DND-41 (cell line): ENCODE data around the gene SNRNP40.
A peak's percentile ranks its signal among the peaks of the same experiment; 100 is the strongest.

ENCODE experiments used
- ATAC-seq: fragments of 200-7000 bp; cut with Tn5 transposase; 3 replicates; pipeline ENCODE4 v1.9.1; 2021; ENCODE audit warnings: low read depth; ENCODE audit not compliant: insufficient read depth
- DNase-seq: peaks from one replicate; pipeline ENCODE4 v3.0.0-alpha.2; 2020
- H2AFZ ChIP-seq: 2 replicates; pipeline ENCODE4 v1.6.0; 2012; ENCODE audit warnings: low read depth, low read length
- H3K27ac ChIP-seq: 2 replicates; pipeline ENCODE4 v1.5.1; 2012; ENCODE audit warnings: low read length, inconsistent platforms
- H3K27me3 ChIP-seq: fragments of 200-600 bp; sonication (generic); 2 replicates; pipeline ENCODE4 v1.6.0; 2012; ENCODE audit warnings: low read length, mild to moderate bottlenecking, inconsistent platforms; ENCODE audit not compliant: insufficient read depth, poor library complexity
- H3K36me3 ChIP-seq: 2 replicates; pipeline ENCODE4 v1.5.1; 2012; ENCODE audit warnings: low read length, inconsistent platforms; ENCODE audit not compliant: insufficient read depth
- H3K4me1 ChIP-seq: 2 replicates; pipeline ENCODE4 v1.5.1; 2012; ENCODE audit warnings: mild to moderate bottlenecking, low read length; ENCODE audit not compliant: insufficient read depth
- H3K4me2 ChIP-seq: 2 replicates; pipeline ENCODE4 v1.6.0; 2012; ENCODE audit warnings: mild to moderate bottlenecking, moderate library complexity, low read length, inconsistent platforms; ENCODE audit not compliant: insufficient read depth
- H3K4me3 ChIP-seq, 2 experiments: fragments of 200-600 bp in 1 of 2; shearing (Covaris generic) in 1 of 2; 2 replicates each; pipeline ENCODE4 v1.5.1; 2012 to 2016; ENCODE audit warnings: inconsistent platforms in 2 of 2, low read length in 2 of 2, mild to moderate bottlenecking in 2 of 2, low read depth in 1 of 2, moderate library complexity in 1 of 2
- H3K79me2 ChIP-seq: 2 replicates; pipeline ENCODE4 v1.6.0; 2012; ENCODE audit warnings: low read length, inconsistent platforms; ENCODE audit not compliant: insufficient read depth
- H3K9ac ChIP-seq: 2 replicates; pipeline ENCODE4 v1.6.0; 2012; ENCODE audit warnings: low read depth, mild to moderate bottlenecking, inconsistent platforms, low read length, moderate library complexity
- H3K9me3 ChIP-seq: 2 replicates; pipeline ENCODE4 v1.5.1; 2012; ENCODE audit warnings: low read length, moderate library complexity, mild to moderate bottlenecking, inconsistent platforms; ENCODE audit not compliant: insufficient read depth, severe bottlenecking
- H4K20me1 ChIP-seq: 2 replicates; pipeline ENCODE4 v1.6.0; 2012; ENCODE audit warnings: low read length; ENCODE audit not compliant: insufficient read depth
- EZH2 ChIP-seq: IDR thresholded peaks from 3 replicates; pipeline ENCODE4 v1.6.1; 2012; ENCODE audit warnings: borderline replicate concordance, low read depth, mild to moderate bottlenecking, moderate library complexity, low read length, inconsistent platforms; ENCODE audit not compliant: severe bottlenecking
- TF ChIP-seq, protein P1 (sequence below): IDR thresholded peaks from 2 replicates; pipeline ENCODE4 v1.5.1; 2012; ENCODE audit warnings: borderline replicate concordance, low read length, moderate library complexity, mild to moderate bottlenecking; ENCODE audit not compliant: poor library complexity, severe bottlenecking; ENCODE audit errors: extremely low read depth

Gene SNRNP40

DNA sequence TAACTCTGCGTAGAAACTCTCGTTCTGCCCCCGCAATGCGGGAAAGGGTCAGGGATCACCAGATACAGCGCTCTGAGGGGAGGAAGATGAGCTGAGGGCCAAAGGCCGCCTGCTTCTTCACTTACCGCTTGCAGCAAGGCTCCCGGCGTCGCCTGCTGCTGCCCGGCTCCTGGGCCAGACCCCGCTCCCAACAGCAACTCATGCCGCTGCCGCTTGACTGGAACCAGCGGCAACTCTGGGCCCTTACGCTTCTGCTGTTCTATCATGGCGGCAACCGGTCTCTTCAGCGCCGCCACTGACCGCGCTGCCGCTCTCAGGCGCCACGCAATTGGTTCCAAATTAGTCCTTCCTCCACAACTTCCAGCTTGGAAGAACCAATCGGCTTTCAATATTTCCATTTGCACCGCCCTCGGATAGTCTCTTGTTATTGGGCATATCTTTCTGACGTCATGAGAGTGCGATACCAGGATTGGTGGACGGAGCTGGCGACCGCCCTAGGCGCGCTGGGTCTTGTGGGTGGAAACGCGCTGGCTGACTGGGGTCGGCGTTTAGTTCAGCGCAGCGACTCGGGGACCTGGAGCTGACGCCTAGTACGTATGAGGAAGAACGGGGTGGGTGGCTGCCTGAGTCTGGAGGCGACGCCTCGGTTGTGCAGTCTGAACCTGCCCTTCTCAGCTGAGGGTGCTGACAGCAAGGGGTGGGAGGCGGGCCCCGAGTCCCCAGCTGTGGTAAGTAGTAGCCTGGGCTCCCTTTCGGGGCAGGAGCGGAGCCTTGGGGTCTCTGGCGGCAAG lies at the start of gene SNRNP40, which contains the start of gene ZCCHC17:
Gene SNRNP40 (minus strand): TSS at position 303 of the 791 bp plus-strand sequence. CDS start 37 bp downstream, at position 266.
Gene ZCCHC17 (plus strand): TSS at position 547 of the 791 bp plus-strand sequence. CDS start 13,067 bp downstream, outside the sequence.
- Histone ChIP-seq H2AFZ (peak within 1 kb of the TSS; percentile 92), H3K4me1 (peaks cover 38% of the 10 kb centered on the region), H3K9me3 (no peaks in the 10 kb centered on the region), H3K27ac (peak within 1 kb of the TSS; percentile 90), H3K9ac (peak within 1 kb of the TSS; percentile 87), H4K20me1 (peaks cover 8% of the 10 kb centered on the region; the same call in 1 of the 2 replicates), H3K27me3 (no peaks in the 10 kb centered on the region), H3K4me3 (peak within 1 kb of the TSS; percentile 78 to 83), H3K36me3 (peaks cover 34% of the 10 kb centered on the region), H3K79me2 (peaks cover 90% of the 10 kb centered on the region), H3K4me2 (peak within 1 kb of the TSS; percentile 91)
- ATAC-seq, result peak; percentile 95
- TF ChIP-seq, protein P1, sequence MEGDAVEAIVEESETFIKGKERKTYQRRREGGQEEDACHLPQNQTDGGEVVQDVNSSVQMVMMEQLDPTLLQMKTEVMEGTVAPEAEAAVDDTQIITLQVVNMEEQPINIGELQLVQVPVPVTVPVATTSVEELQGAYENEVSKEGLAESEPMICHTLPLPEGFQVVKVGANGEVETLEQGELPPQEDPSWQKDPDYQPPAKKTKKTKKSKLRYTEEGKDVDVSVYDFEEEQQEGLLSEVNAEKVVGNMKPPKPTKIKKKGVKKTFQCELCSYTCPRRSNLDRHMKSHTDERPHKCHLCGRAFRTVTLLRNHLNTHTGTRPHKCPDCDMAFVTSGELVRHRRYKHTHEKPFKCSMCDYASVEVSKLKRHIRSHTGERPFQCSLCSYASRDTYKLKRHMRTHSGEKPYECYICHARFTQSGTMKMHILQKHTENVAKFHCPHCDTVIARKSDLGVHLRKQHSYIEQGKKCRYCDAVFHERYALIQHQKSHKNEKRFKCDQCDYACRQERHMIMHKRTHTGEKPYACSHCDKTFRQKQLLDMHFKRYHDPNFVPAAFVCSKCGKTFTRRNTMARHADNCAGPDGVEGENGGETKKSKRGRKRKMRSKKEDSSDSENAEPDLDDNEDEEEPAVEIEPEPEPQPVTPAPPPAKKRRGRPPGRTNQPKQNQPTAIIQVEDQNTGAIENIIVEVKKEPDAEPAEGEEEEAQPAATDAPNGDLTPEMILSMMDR, result peak; percentile 31
- no peak for TF ChIP-seq EZH2
- DNase-seq, result peak; percentile 98

DNA sequence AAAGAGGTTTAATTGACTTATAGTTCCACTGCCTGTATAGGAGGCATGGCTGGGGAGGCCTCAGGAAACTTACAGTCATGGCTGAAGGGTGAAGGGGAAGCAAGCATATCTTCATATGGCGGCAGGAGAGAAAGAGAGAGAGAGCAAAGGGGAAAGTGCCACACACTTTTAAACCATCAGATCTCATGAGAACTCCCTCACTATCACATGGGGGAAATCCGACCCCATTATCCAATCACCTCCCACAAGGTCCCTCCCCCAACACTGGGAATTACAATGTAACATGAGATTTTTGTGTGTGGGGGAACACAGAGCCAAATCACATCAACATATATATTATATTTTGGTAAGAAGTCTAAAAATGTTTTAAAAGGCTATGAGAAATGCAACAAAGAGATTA lies 49.0 kb upstream of the SNRNP40 start:
- ATAC-seq (no peak), DNase-seq (no peak)
- H3K79me2 ChIP-seq, result no peaks in the 10 kb centered on the region
- H3K27me3 ChIP-seq, result no peaks in the 10 kb centered on the region
- no peak overlapping the region for H3K9ac ChIP-seq
- H4K20me1 ChIP-seq, result no peaks in the 10 kb centered on the region
- H3K9me3 ChIP-seq, result no peaks in the 10 kb centered on the region
- H3K36me3 ChIP-seq, result peaks cover 17% of the 10 kb centered on the region; the same call in 1 of the 2 replicates
- H3K4me1 ChIP-seq, result no peaks in the 10 kb centered on the region
- no peak overlapping the region for H3K4me3 ChIP-seq
- no peak overlapping the region for H3K27ac ChIP-seq
- no peak overlapping the region for H3K4me2 ChIP-seq
- no peak overlapping the region for H2AFZ ChIP-seq
- no peak for TF ChIP-seq EZH2
- TF ChIP-seq, protein P1, result no peak

DNA sequence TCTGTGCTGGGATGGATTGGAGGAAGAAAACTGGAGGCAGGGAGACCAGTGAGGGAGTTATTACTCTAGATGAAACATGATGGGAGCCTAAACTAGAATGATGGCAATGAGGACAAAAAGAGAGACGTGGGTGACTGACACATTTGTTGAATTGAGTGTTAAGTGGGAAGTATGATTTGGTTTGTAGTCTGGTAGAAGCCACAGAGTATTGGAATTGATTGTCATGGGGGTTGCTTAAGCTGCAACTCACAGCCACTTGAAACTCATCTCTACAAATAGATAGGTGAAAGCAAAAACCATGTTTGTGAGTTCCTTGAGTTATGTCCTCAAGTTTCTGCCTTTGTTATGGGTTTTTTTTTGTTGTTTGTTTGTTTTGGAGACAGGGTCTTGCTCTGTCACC lies 47.9 kb upstream of the SNRNP40 start:
- TF ChIP-seq EZH2, result no peak
- H2AFZ ChIP-seq, result no peak overlapping the region
- no peak overlapping the region for H3K4me2 ChIP-seq
- H3K79me2 ChIP-seq, result no peaks in the 10 kb centered on the region
- H3K36me3 ChIP-seq, result peaks cover 17% of the 10 kb centered on the region; the same call in 1 of the 2 replicates
- H3K27ac ChIP-seq, result no peak overlapping the region
- H3K9ac ChIP-seq, result no peak overlapping the region
- no peak overlapping the region for H3K4me3 ChIP-seq
- ATAC-seq (no peak), DNase-seq (no peak)
- H4K20me1 ChIP-seq, result no peaks in the 10 kb centered on the region
- H3K9me3 ChIP-seq, result no peaks in the 10 kb centered on the region
- H3K27me3 ChIP-seq, result no peaks in the 10 kb centered on the region
- no peaks in the 10 kb centered on the region for H3K4me1 ChIP-seq
